B cell (primary cell): ENCODE results near the gene CDK9.

Experiments used
- CTCF ChIP-seq: fragments of 200-600 bp; IDR thresholded peaks from one replicate; pipeline ENCODE4 v1.8.0; 2022; ENCODE audit warnings: antibody characterized with exemption, mild to moderate bottlenecking
- EZH2 ChIP-seq: IDR thresholded peaks from 2 replicates; pipeline ENCODE4 v1.6.1; 2012; ENCODE audit warnings: borderline replicate concordance, low read depth, mild to moderate bottlenecking, moderate library complexity, low read length; ENCODE audit not compliant: insufficient read depth, poor library complexity, severe bottlenecking

GRCh38 chr9:127814619-127815511, 29.0 kb downstream of the CDK9 start:
- TF ChIP-seq EZH2 (no peak), CTCF (no peak)
